Endothelial cell (in vitro differentiated cells): ENCODE measurements around the gene TMEM201. TPM values are rescaled to one million over a fixed set of nuclear protein-coding genes. Genes with fewer than 3 reads are reported as not detected.
"Not testable (repeated sequence)": the region's sequence is repeated elsewhere in the genome, so short reads cannot be mapped to it uniquely, and the experiment has no call there.

ENCODE experiments used
- DNase-seq: peaks from one replicate; pipeline ENCODE4 v3.0.0; 2021; ENCODE audit warnings: low spot score
- H3K27ac Mint-ChIP-seq: one replicate; pipeline ENCODE4 v1.8.0; 2021; ENCODE audit warnings: mixed read lengths, inconsistent platforms; ENCODE audit not compliant: unreplicated experiment
- H3K27me3 Mint-ChIP-seq: one replicate; pipeline ENCODE4 v1.8.0; 2021; ENCODE audit warnings: mild to moderate bottlenecking, moderate library complexity, mixed read lengths, inconsistent platforms; ENCODE audit not compliant: unreplicated experiment
- H3K36me3 Mint-ChIP-seq: one replicate; pipeline ENCODE4 v1.8.0; 2021; ENCODE audit warnings: mild to moderate bottlenecking, low read depth, mixed read lengths, inconsistent platforms; ENCODE audit not compliant: unreplicated experiment
- H3K4me1 Mint-ChIP-seq: one replicate; pipeline ENCODE4 v1.8.0; 2021; ENCODE audit warnings: mild to moderate bottlenecking, mixed read lengths, inconsistent platforms; ENCODE audit not compliant: unreplicated experiment
- H3K4me3 Mint-ChIP-seq: one replicate; pipeline ENCODE4 v1.8.0; 2021; ENCODE audit warnings: mild to moderate bottlenecking, mixed read lengths, inconsistent platforms; ENCODE audit not compliant: unreplicated experiment
- H3K9me3 Mint-ChIP-seq: one replicate; pipeline ENCODE4 v1.8.0; 2021; ENCODE audit warnings: mixed read lengths, inconsistent platforms; ENCODE audit not compliant: unreplicated experiment
- CTCF ChIP-seq: fragments of 200-600 bp; sonication (generic); IDR thresholded peaks from one replicate; pipeline ENCODE4 v1.5.0; 2021; ENCODE audit warnings: antibody characterized with exemption; ENCODE audit not compliant: unreplicated experiment
- total RNA-seq: library from RNA; stranded (reverse); fragmentation: NEBNext Ultra II Directional; extraction: Animal tissue kit (Norgen Biotek cat#: 25700); gene quantifications from one replicate; pipeline ENCODE4 v1.2.1, GENCODE V29; 2021; ENCODE audit not compliant: unreplicated experiment

Gene TMEM201
- total RNA-seq, 1 donor from 2014 or later, result 19.1 TPM

- Mint-ChIP-seq H3K27ac (no peak overlapping the region), H3K4me1 (no peaks in the 10 kb centered on the region), H3K36me3 (peaks cover 4% of the 10 kb centered on the region), H3K9me3 (no peaks in the 10 kb centered on the region), H3K4me3 (no peak overlapping the region), H3K27me3 (peaks cover 6% of the 10 kb centered on the region)
- no peak for TF ChIP-seq CTCF
- DNase-seq, result peak; percentile 69
These were observed 26.8 kb downstream of the TMEM201 start for GRCh38 chr1:9615316-9616063.

- Mint-ChIP-seq H3K9me3 (no peaks in the 10 kb centered on the region), H3K4me1 (no peaks in the 10 kb centered on the region), H3K27me3 (peaks cover under 1% of the 10 kb centered on the region), H3K27ac (no peak overlapping the region), H3K4me3 (peak overlapping the region; percentile 66), H3K36me3 (peaks cover 4% of the 10 kb centered on the region)
- no peak for TF ChIP-seq CTCF
- no peak for DNase-seq
These were observed 30.4 kb downstream of the TMEM201 start for GRCh38 chr1:9618909-9619679.

- TF ChIP-seq CTCF, result no peak
- Mint-ChIP-seq H3K4me1 (no peaks in the 10 kb centered on the region), H3K27ac (no peak overlapping the region), H3K36me3 (peaks cover 4% of the 10 kb centered on the region), H3K4me3 (no peak overlapping the region), H3K27me3 (peaks cover under 1% of the 10 kb centered on the region), H3K9me3 (no peaks in the 10 kb centered on the region)
- no peak for DNase-seq
These were observed 32.3 kb downstream of the TMEM201 start for GRCh38 chr1:9621032-9621431.

- no peaks in the 10 kb centered on the region for H3K9me3 Mint-ChIP-seq
- no peak for DNase-seq
These were observed 35.4 kb downstream of the TMEM201 start for GRCh38 chr1:9624081-9624480.

GRCh38 chr1:9625030-9625429, 36.3 kb downstream of the TMEM201 start:
- not testable (repeated sequence) for DNase-seq, H3K27me3 Mint-ChIP-seq, H3K9me3 Mint-ChIP-seq, H3K4me1 Mint-ChIP-seq, H3K36me3 Mint-ChIP-seq, H3K4me3 Mint-ChIP-seq, H3K27ac Mint-ChIP-seq

More at GRCh38 chr1:9624081-9624480, 35.4 kb downstream of the TMEM201 start:
- Mint-ChIP-seq H3K4me3 (no peak overlapping the region), H3K36me3 (peaks cover 2% of the 10 kb centered on the region), H3K4me1 (no peaks in the 10 kb centered on the region), H3K27ac (no peak overlapping the region), H3K27me3 (peaks cover 7% of the 10 kb centered on the region)
- TF ChIP-seq CTCF, result no peak
